ENCODE measurements around the gene CACNA1E.

Gene CACNA1E

GRCh38 chr1:181493166-181493565 lies 9.8 kb downstream of the CACNA1E start:
- no peak for DNase-seq
- Histone ChIP-seq H3K36me3 (no peaks in the 10 kb centered on the region), H3K4me3 (ENCODE audit: low read depth, low read length) (no peak overlapping the region), H3K9me3 (no peaks in the 10 kb centered on the region), H3K27me3 (peaks cover 4% of the 10 kb centered on the region; the same call in 1 of the 2 replicates), H3K4me1 (no peaks in the 10 kb centered on the region)
- TF ChIP-seq CTCF (IDR thresholded peaks at IDR 0.05; ENCODE audit: low read depth, low read length) = no peak

DNA sequence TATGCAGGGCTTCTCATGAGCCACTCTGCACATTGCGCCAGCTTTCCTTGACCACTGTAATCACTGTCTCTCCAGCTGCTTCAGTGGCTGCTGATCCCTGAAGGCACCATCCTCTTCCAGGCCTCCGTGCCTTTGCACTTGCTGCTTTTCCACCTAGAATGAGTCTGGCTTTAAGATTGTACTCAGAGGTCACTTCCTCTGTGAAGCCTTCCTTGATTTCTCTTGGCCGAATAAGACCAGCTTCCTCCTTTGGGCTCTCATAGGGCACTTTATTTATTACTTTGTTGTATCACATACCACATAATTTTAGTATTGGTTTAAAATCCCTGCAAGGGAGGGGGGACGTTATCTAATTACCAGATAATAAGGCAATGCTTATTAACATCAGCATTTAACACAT lies 10.6 kb downstream of the CACNA1E start:
- Histone ChIP-seq H3K4me3 (ENCODE audit: low read depth, low read length) (no peak overlapping the region), H3K4me1 (no peaks in the 10 kb centered on the region), H3K9me3 (no peaks in the 10 kb centered on the region), H3K27me3 (peaks cover 4% of the 10 kb centered on the region; the same call in 1 of the 2 replicates), H3K36me3 (no peaks in the 10 kb centered on the region)
- DNase-seq = no peak
- no peak for TF ChIP-seq CTCF (IDR thresholded peaks at IDR 0.05; ENCODE audit: low read depth, low read length)

DNA sequence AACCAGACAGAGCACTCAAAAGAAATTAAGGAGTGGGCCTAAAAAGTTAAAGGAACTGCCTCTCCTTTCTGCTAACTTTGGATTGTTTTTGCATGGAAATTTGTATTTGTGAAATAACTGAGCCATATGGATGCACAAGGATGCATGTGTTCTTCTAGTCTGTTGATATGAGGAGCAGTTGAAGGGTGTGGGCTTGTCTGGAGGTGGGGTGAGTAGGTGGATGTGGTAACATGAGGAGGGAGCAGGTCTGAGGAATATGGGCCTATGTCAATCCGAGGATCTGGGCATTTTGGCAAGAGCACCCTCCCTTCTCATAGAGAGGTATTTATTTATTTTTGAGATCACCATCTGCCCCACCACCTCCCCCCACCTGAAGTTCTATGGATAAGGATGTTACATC lies 13.4 kb downstream of the CACNA1E start:
- Histone ChIP-seq H3K36me3 (no peaks in the 10 kb centered on the region), H3K27me3 (no peaks in the 10 kb centered on the region), H3K4me3 (ENCODE audit: low read depth, low read length) (no peak overlapping the region), H3K9me3 (no peaks in the 10 kb centered on the region), H3K4me1 (no peaks in the 10 kb centered on the region)
- TF ChIP-seq CTCF (IDR thresholded peaks at IDR 0.05; ENCODE audit: low read depth, low read length) = no peak
- no peak for DNase-seq

- H3K27me3 ChIP-seq = no peaks in the 10 kb centered on the region
- no peaks in the 10 kb centered on the region for H3K4me1 ChIP-seq
- no peaks in the 10 kb centered on the region for H3K36me3 ChIP-seq
- TF ChIP-seq CTCF (IDR thresholded peaks at IDR 0.05; ENCODE audit: low read depth, low read length) = 0 out of 2 replicates have a peak, but pooled peaks have one; percentile 2
- DNase-seq = no peak
- no peaks in the 10 kb centered on the region for H3K9me3 ChIP-seq
- no peak overlapping the region for H3K4me3 ChIP-seq (ENCODE audit: low read depth, low read length)
Observed at GRCh38 chr1:181497870-181498269, 14.6 kb downstream of the CACNA1E start.

DNA sequence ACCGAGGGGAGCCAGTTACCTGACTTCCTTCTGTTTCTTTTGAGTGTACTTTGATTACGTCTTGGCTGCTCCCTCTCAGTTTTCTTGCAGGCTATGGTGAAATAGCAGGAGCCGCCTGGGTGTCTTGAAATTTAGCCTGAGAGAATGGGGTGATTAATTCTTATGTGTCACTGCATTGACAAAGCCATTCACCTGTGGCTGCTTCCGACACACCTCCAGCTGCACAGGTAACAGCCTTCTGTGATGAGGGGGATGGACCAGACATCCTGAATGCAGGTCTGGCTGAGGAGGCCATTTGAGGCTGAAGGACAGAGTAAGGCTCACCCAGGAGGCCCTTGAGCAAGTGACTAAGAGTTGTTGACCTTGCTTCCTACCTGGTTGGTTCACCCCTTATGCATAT lies 16.5 kb downstream of the CACNA1E start:
- H3K36me3 ChIP-seq = no peaks in the 10 kb centered on the region
- no peak overlapping the region for H3K4me3 ChIP-seq (ENCODE audit: low read depth, low read length)
- DNase-seq = no peak
- no peaks in the 10 kb centered on the region for H3K4me1 ChIP-seq
- H3K27me3 ChIP-seq = no peaks in the 10 kb centered on the region
- TF ChIP-seq CTCF (IDR thresholded peaks at IDR 0.05; ENCODE audit: low read depth, low read length) = no peak
- H3K9me3 ChIP-seq = no peaks in the 10 kb centered on the region

- Histone ChIP-seq H3K4me3 (ENCODE audit: low read depth, low read length) (no peak overlapping the region), H3K27me3 (no peaks in the 10 kb centered on the region), H3K4me1 (no peaks in the 10 kb centered on the region), H3K9me3 (no peaks in the 10 kb centered on the region), H3K36me3 (no peaks in the 10 kb centered on the region)
- no peak for TF ChIP-seq CTCF (IDR thresholded peaks at IDR 0.05; ENCODE audit: low read depth, low read length)
- DNase-seq = no peak
Observed at GRCh38 chr1:181500636-181501035, 17.3 kb downstream of the CACNA1E start.

Measured in BE2C (cell line).